HG02798 (cell line): ENCODE data around the gene TIMM17B.

Source experiments
- ATAC-seq: cut with Tn5 transposase; IDR thresholded peaks from one replicate; pipeline ENCODE4 v1.9.1; 2021; ENCODE audit warnings: mild to moderate bottlenecking; ENCODE audit not compliant: unreplicated experiment, poor library complexity

TIMM17B gene

DNA sequence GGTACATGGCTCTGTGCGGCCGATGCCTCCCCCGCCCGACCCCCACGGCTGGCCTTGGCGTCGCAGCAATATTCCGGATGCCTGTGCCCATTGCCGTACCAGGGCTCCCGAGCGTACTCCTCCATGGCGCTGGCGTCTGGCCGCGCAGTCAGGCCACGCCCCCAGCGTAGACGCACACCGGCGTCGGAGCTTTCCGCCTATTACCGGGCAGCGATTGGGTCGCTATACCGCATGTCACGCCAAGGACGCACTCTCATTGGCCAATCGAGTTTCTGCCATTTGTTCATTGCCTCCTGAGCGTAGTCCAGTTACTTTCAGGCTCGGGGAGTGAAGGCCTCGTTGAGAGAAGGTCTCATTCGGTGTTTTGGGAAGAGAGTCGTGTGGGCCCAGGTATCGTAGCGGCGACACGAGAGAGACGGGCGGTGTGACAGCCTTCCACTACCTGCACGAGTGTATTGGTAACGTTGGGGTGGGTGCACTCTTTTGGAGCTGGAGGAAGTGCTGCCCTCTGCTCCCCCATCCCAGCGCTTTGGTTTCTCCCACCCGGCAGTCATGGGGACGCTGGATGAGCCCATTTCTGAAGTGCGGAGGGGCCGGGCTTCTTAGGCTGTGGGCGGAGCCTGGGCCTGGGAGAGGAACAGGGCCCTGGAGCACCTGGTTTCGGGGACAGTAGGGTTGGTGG is at the start of gene TIMM17B, which contains the start of gene PQBP1:
Gene TIMM17B, minus strand, starts transcription at position 144 of the 682 bp plus-strand sequence. Its CDS starts 19 bp downstream, at position 125.
Gene PQBP1, plus strand, starts transcription at position 306 of the 682 bp plus-strand sequence. CDS start 580 bp downstream, outside the sequence.
- peak; percentile 92 for ATAC-seq

GRCh38 chrX:48945517-48946348 is 48.2 kb upstream of the TIMM17B start:
- no peak for ATAC-seq

DNA sequence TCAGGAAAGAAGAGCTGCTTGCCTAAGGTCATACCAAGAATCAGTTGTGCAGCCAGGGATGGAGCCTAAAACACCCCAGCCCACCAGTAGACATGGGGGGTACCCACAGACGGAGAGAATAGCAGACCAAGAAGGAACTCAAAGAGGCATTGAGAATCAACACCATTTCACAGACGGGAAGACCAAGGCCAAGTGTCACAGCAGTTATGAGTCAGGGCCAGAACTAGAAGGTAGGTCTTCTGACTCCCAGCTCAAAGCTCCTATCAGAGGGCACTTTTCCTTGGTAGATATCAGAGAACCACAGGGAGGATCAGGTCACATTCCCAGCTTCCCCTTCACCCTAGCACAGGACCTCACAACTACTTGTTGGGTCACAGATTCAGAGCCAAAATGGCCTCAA is 45.3 kb upstream of the TIMM17B start:
- no peak for ATAC-seq

GRCh38 chrX:48940404-48940955 is 42.9 kb upstream of the TIMM17B start:
- no peak for ATAC-seq

- no peak for ATAC-seq
These were observed 42.1 kb upstream of the TIMM17B start for GRCh38 chrX:48939524-48940228.

GRCh38 chrX:48938721-48939425 is 41.3 kb upstream of the TIMM17B start:
- peak; percentile 63 for ATAC-seq

GRCh38 chrX:48937054-48937907 is 39.7 kb upstream of the TIMM17B start:
- ATAC-seq = peak; percentile 61

DNA sequence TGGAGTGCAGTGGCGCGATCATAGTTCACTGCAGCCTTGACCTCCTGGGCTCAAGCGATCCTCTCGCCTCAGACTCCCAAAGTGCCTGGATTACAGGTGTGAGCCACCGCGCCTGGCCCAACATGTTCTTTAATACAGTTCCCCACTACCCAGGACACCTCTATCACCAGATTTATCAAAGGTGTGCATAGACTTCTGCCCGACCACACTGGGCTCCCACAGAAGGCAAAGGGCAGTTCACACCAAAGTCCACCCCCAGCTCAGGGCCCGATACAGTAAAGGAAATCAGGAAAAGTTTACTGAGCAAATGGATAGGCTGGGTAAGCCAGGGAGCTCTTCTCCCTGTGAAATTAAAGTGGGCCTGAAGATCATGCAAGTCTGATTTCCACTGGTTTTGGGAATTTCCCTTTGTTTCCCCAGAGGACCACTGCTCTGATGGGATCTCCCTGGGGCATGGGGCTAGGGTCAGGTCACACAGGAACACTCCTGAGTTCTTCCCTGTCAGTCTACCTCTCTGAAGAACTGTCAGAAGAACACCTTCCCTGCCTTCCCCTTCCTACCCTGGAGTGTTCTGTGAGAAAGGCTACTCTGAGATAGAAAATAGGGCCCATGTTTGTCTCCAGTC is 39.0 kb upstream of the TIMM17B start:
- ATAC-seq = no peak

DNA sequence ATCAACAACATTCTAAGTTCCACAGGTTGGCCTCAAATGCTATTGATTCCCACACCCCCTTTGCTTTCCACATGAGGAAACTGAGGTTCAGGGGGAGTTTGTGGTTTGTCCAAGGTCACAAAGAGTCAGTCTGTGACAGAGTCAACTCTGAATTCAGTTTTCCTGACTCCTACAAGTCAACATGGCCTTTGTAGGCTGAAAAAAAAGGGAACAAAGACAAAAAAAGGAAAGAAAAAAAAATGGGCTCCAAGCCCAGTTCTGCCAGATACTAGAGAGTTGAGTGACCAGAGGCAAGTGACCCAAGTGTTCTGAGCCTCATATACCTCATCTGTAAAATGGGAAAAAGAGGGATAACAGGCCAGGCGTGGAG is 37.7 kb upstream of the TIMM17B start:
- no peak for ATAC-seq

- no peak for ATAC-seq
These were observed 37.2 kb upstream of the TIMM17B start for GRCh38 chrX:48934581-48935300.

- no peak for ATAC-seq
These were observed 36.2 kb upstream of the TIMM17B start for GRCh38 chrX:48933757-48934156.

DNA sequence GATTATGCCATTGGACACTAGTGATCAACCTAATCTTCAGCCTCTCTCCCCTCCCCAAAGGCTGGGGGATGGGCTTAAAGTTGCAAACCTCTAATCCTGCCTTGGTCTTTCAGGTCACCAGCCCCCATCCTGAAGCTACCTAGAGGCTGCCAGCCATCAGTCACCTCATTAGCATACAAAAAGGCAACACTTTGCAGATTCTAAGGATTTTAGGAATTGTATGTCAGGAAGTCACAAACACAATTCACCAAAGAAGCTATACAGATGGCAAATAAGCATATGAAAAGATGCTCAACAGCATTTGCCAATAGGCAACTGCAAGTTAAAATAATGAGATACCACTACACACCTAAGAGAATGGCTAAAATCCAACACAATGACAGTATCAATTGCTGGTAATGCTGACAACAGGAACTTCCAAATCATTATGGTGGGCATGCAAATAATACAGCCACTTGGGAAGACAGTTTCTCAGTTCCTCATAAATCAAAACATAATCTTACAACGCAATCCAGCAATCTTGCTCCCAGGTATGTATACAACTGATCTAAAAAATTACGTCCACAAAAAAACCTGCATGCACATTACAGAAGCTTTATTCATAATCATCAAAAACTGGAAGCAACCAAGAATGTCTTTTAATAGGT is 30.3 kb upstream of the TIMM17B start:
- no peak for ATAC-seq

DNA sequence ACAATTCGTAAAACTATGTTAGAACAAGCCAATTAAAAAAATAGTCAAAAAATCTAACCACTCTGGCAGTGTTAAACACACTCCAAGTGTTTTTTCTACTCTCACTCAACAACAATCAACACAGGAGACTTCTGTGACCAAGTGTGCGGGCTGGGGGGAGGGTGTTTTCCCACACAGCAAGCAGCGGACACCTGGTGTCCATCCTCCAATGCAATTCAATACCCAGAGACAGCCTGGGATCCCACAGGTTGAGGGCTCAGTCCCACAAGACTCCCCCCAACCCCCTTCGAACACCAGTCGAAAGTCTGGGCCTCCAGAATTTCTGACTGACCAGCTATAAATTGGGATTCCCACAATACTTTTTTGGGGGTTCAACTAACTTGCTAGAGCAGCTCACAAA is 29.6 kb upstream of the TIMM17B start:
- ATAC-seq = no peak

DNA sequence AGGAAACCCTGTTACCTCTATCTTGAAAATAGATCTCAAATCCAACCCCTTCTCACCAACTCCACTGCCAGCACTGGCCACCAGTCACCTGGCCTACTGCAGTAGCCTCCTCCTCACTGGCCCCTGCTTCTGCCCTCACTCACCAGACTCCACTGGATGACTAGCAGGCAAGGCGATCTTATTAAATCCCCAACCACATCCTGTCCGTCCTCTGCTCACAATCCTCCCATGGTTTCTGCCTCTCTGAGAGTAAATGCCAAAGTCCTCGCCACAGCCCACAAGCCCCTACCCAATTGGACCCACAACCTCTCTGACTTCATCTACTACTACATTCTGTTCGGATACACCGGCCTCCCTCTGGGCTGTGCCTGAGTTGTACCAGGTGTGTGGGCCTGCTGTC is 26.7 kb upstream of the TIMM17B start:
- no peak for ATAC-seq

DNA sequence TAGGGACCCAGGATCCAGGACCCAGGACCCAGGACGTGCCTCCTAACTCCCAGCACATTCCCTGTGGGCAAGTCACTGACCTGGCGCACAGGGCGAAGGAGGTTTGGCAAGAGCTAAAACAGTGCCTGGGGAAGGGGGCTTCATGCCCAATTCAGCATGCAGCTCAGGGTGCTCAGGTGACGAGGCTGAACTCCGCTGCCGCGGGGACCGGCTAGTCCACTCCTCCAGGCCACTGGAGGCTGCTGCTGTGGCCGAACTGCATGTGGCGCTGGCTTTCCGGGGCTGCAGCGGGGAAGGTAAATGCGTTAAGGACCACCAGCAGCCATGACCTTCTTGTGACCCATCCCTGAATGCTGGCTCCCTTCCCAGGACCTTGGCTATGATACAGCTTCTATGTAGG is 26.2 kb upstream of the TIMM17B start:
- ATAC-seq = no peak

- no peak for ATAC-seq
These were observed 23.1 kb upstream of the TIMM17B start for GRCh38 chrX:48920718-48921104.

DNA sequence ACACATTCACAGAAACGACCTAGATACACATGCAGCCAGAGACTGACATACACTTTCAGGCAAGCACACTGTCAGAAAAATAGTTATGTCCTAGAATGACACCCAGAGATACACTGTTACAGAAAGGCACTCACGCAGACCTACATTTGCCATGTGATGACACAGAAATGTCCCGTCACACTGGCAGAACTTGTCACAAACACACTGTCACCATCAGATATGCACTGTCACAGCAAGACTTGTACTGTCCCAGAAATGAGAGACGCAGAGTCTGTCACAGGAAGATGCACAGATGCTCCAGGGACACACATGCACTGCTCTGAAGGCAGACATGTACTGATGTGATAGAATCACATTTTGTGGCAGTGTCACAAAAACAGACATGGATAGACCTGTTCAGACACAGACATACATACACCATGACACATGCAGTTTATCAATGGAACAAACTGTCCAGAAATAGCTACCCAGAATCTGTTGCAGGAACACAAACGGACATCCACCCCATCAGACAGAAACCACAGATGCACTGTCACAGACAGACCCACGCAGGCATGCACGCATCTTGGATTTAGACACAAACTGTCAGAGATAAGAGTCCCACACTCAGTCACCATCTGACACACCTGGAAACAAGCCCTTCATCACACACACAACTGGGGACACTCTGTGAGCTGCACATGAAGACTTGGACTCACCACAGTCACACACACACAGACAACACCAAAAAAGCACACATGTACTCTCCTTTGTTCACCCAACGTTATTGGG is 22.6 kb upstream of the TIMM17B start:
- no peak for ATAC-seq
